NK-92 (cell line): ENCODE measurements around the gene C3orf70.

ENCODE experiments used
- DNase-seq: peaks from one replicate; lab custom pipeline; 2025; ENCODE audit not compliant: unreplicated experiment; lab: John Stamatoyannopoulos, UW

Gene C3orf70

DNA sequence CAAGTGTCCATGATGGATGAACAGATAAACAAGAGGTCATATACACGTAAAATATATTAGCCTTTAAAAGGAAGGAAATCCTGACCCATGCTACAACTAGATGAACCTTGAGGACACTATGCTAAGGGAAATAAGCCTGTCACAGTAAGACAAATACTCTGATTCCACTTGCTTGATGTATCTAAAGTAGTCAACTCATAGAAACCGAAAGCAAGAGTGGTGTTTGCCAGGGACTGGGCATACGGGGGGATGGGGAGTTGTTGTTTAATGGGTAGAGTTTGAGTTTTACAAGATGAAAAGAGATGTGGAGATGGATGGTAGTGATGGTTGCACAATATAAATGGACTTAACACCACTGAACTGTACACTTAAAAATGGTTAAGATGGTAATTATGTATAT lies 65.4 kb downstream of the C3orf70 start:
- DNase-seq, result no peak

DNA sequence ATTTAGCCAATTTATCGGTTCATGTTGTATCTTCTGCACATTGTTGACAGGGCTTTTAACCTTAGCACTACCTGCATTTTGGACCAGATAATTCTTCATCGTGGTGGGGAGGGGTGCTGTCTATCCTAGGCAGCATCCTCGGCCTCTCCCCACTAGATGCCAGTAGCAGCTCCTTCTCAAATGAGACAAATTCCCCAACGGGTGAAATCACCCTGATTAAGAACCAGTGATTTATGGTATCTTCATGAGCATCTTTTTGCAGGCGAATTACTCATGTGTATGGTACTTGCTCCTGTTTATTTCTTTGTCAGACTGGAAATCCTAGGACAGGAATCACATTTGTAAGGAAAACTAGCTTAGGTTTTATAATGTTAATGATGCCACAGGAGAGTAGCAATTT lies 68.0 kb downstream of the C3orf70 start:
- DNase-seq, result no peak

DNA sequence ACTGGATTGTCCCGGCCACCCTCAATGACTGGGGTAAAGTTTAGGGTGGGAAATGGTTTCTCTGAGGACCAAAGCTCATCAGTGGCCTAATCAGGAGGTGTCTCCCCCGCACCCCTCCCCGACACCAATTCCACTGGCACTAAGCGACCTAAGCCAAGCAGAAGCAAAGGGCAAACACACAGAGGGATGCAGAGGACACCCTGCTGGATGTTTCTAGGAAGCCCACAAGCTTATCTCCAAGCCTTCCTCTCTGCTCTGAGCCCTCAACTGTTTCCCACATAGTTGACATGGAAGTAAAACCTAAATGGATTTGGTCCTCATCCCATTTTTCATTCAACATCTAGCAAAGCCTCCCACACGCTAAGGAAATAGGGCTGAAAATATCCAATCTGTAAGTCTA lies 68.5 kb downstream of the C3orf70 start:
- no peak for DNase-seq

DNA sequence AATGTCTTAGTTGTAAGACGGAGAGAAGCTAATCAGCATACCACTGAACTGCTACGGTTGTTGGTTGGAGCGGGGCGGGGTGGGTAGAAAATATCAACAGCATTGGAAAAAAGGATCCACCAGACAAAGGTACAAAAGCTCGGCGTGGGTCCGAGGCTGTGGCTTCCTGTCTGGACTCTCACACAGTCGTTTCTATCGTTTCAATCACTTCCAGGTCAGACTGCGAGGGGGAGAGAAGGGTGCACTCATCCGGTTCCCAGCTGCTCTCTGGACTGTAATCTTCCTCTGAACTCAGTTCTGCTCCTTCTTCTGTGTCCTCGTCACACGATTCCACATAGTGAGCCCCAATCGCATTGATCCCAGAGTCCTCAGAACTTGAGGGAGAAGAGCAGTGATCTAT lies 70.0 kb downstream of the C3orf70 start:
- no peak for DNase-seq

DNA sequence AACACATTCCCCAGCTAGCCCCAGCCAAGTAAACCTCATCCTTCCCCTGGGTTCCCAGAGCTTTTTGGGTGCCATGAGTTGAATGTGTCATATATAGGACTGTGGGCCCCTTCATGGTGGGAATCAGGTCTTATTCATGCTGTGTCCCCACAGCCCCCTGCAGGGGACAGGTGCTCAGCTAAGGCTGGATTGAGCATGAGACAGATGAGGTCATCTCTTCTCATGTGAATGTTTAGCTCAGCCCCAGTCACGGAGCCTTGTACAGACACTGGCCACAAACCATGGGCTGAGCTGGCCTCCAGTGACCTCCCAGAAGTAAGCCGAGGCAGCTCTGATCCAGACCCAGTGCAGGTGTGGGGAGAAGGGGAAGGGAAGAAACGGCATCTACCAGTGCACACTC lies 70.7 kb downstream of the C3orf70 start:
- no peak for DNase-seq

DNA sequence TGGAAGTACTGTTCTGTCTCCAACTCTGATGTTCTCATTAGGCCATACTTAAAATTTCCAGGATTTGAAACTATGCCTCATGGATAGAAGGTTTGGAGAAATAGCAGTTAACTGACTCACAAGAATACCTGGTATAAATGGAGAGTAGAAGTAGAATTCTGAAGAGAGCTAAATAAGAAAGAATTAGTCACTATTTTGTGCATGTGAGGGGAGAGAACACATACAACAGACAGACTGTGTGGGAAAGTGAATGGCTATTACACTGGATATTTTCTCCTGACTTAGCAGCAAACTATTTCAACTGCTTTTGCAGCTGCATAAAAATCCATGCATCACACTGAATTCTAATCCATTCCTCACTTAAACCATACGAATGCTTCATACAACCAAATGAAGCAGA lies 71.3 kb downstream of the C3orf70 start:
- no peak for DNase-seq

DNA sequence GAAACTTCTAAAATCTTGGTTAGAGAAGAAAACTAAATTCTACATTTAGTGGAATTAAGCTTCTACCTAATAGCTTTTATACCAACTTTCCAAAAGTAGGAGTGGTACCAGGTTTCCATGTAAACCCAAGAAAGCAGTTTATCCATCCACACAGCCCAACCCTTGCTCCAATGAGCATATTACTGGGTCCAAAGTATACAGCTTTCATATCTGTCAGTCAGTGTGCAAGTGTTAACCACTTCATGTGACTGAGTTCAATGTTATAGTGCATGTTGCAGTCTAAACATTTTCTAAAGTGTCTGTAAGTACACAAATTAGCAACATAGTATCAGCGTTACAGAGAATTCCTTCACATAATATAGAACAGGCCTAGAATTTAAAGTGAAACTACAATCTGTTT lies 73.2 kb downstream of the C3orf70 start:
- DNase-seq, result no peak

DNA sequence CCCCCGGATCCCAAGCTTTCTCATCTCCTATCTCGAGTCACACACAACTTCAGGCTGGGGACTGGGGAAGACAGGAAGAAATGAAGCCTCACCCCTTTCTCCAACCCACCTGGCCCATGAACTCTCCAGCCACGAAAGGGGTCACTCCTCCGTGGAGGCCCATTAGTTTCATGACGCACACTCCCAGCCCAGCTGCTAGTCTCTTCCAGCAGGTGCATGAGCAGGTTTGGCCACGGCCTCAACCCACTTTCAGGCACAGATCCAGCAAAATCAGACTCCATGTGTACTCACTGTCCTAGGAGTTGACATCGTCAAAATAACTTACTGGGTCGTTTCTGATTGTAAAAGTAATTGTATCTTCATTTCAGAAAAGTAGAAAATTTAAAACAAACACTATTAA lies 76.6 kb downstream of the C3orf70 start:
- DNase-seq, result no peak

DNA sequence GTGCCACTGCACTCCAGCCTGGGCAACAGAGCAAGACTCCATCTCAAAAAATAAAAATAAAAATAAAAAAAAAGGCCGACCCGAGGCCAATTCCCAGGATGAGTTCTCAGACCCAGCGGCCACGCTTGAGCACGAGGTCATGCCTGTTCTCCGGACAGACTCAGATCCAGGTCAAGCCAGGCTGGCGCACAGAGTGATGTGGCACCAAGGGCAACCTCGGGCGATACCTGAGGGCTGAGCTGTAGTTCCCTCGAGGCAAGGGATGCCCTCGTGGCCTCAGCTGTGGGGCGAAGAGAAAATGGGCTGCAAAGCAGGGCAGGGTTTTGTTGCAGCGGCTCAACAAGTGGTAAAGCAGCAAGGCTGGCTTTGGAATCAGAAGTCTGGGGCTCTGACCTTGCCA lies 77.3 kb downstream of the C3orf70 start:
- no peak for DNase-seq

DNA sequence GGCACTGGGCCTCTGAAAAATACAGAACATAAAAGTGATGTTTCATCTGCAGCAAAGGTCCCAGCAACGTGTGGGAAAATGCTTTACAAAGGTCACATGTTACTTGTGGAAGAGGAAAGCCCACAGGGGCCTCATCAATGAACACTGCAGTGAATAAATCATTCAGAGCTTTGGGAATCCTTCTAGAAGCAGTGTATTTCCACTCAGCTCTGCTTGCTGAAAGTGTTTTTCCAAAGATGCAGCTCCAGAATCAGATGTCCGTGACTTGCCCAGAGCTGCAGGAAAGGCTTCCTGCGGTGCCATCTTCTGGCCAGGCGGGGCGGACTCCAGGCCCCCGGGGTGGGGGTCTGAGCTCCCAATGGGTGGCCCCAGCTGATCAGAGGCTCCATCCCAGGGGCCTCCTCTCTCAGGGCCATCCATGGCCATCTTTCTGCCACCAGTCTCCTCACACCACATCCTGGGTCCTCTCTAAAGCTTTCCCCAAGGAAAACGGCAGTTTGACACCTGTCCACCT lies 81.5 kb downstream of the C3orf70 start:
- no peak for DNase-seq

DNA sequence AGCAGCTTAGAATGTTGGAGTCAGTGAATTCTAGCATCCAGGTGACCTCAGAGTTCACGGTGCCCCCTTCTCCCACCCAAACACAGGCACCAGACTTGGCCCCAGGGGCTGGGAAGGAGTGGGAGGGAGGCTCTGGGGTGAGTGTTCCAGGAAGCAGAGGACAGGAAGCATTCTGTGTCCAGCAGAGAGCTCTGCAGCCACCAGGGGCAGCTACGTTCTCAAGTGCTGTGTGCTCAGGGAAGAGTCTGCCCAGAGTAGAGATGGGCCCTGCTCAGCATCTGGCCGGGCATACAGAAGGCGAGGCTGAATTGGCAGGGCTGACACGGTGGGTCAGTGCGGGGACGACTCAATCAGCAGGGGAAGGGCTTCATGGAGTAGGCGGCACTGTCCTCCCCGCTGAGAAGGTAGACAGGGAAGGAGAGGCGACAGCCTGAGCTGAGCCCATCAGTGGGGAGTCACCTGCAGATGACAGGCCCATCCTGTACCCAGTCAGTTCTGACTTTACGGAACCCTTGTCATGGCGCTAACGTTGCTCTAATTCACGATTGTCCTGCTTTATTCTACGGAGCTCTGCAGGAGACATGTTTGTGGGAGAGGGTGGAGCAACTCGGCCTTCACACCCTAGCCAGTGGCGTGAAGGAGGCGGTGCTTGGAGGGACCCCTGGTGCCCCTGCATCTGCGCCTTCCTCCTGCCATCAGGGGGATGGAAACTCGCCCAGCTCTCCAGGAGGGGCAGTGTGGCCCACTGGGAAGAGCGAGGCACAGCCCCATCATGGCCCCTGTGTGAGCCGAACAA lies 82.2 kb downstream of the C3orf70 start:
- DNase-seq, result no peak

DNA sequence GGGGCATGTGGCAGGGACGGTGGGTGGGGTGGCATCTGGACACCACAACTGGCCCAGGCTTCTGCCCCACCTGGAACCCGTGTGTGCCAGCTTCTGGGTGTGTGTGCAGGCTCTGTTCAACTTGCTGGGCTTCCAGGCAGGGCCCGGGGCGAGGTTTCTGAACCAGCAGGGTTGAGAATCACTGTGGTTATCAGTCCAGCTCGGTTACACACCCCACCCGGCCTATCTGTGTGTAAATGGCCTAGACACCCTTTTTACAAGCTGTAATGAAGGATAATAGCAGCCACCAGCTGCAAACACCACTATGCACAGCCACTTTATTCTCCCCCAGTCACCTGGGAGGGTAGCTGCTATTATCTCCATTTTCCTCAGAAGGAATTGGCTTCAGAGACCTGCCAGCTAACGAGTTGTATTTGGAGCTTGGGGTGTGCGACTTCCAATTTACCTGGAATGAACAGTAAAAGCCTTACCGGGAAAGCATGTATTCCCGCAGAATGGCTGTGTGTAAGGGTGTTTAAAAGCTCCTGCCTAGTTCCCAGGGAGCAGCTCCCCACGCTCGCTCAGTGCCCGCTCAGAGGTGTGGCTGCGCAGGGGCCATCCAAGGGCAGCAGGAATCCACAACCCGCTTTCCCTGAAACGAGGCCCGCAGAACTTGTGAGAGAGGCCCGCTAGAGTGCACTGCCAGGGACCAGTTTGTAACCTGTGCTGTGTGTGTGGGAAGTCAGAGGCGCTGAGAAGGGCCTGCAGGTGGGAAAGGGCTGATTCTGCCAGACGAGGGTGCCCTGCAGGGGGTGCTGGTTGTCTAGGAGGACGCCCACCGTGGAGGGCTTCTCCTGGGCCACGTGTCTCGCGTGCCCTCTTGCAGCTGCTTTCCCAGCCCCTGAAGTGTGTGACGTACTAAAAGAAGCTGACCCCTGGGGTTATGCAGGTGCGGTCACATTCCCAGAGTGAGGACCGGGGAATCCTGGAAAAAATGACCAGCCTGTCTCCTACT lies 83.5 kb downstream of the C3orf70 start:
- DNase-seq, result no peak

DNA sequence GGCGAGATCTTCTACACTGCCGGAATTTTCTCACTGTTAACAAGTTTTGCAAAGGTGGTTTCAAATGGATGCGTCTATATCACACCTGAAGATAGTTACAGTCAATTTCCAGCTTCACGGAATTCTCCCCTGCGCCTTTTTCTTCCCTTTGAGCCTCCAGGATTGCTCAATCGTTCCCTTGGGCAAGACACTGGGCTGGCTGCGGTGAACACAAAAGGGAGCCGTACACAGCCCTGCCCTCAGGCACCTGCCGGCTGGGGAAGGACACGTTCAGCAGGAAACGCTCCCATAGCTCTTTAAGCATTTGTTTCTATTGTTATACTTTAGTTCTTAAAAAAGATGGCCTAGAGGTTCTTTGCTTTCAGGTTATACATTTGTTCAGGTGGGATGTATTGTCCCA lies 85.7 kb downstream of the C3orf70 start:
- no peak for DNase-seq

DNA sequence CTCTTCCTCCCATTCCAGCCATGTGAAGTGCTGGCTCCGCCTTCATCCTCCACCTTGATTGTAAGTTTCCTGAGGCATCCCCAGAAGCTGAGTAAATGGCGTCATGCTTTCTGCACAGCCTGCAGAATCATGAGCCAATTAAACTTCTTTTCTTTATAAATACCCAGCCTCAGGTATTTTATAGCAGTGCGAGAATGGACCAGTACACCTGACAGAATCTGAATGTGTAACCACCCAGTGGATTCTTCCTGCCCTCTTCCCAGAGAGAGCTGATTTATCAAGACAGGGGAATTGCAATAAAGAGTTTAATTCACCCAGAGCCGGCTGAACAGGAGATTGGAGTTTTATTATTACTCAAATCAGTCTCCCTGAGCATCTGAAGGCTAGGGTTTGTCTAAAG lies 86.6 kb downstream of the C3orf70 start:
- no peak for DNase-seq

DNA sequence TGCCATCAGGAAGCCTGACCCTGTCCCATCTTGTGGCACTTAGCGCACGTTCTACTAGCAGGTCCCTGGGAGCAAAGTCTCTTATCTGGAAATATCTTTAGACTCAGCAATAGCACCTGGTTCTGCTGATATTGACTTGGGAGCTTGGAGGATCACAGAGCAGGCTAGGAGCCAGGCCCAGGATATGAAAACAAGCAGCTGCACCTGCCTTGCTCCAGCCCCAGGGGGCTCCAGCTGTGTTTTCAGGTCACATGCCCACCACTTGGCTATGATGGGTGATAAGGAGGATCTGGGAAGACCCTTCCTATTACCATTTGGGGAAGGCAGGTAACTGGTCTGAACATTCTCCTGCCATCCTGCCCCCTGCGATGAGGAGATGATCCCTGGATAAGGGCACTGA lies 87.8 kb downstream of the C3orf70 start:
- no peak for DNase-seq

DNA sequence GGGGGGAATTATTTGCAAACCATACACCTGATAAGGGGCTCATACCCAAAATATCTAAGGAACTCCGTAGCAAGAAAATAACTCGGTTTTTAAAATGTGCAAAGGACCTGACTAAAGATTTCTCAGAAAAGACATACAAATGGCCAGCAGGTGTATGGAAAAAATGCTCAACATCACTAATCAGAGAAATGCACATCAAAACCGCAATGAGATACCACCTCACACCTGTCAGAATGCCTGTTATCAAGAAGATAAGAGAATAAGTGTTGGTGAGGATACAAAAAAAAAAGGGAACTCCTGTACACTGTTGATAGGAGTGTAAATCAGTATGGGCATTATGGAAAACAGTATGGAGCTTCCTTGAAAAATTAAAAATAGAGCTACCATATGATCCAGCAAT lies 89.4 kb downstream of the C3orf70 start:
- no peak for DNase-seq

DNA sequence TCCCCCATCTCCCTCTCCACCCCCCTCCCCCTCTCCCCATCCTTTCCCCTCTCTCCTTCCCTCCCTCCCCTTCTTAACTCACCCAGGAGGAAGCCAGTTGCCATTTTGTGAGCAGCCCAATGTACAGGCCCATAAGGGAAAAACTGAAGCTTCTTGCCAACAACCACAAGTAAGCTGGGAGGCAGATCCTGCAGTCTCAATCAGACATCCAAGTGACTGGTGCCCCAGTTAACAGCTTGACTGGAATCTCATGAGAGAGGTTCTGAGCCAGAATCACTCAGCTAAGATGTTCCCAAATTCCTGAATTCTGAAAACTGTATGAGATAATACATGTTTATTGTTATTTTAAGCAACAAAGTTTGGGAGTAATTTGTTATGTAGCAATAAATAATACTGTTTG lies 90.7 kb downstream of the C3orf70 start:
- no peak for DNase-seq

DNA sequence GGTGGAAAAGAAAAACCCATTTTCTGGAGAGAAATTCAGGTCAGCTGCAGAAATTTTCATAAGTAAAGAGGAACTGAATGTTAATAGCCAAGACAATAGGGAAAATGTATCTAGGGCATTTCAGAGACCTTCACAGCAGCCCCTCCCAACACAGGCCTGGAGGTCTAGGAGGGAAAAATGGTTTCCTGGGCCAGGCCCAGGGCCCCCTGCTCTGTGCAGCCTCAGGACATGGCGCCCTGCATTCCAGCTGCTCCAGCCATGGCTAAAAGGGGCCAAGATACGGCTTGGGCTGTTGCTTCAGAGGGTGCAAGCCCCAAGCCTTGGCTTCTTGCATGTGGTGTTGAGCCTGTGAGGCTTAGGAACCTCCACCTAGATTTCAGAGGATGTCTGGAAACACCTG lies 92.2 kb downstream of the C3orf70 start:
- DNase-seq, result no peak

DNA sequence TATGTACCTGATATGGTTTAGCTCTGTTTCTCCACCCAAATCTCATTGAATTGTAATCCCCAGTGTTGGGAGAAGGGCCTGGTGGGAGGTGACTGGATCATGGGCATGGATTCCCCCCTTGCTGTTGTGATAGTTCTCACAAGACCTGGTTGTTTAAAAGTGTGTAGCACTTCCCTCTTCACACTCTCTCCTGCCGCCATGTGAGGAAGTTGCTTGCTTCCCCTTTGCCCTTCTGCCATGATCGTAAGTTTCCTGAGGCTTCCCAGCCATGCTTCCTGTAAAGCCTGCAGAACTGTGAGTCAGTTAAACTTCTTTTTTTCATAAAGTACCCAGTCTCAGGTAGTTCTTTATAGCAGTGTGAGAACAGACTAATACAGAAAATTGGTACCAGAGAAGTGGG lies 93.1 kb downstream of the C3orf70 start:
- DNase-seq, result no peak

DNA sequence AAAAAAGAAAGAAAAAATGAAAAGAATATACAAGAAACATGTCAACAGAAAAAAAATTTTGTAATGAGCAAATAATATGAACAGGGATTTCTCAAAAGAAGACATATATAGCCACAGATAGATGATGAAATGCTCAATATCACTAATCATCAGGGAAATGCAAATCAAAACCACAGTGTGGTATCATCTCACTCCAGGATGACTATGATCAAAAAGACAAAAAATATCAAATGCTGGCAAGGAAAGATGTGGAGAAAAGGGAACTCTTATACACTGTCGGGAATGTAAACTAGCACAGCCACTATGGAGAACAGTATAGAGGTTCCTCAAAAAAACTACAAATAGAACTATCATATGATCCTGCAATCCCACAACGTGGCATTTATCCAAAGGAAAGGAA lies 94.1 kb downstream of the C3orf70 start:
- no peak for DNase-seq

DNA sequence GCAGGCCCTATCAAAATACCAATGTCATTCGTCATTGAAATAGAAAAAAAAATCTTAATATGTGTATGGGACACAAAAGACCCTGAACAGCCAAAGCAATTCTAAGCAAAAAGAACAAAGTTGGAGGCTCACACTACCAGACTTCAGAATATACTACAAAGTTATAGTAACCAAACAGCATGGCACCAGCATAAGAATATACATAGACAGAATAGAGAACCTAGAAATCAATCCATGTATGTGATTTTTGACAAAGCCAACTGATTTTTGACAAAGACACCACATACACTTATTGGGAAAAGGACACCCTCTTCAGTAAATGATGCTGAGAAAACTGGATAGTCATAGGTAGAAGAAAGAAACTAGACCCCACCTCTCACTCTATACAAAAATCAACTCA lies 95.0 kb downstream of the C3orf70 start:
- DNase-seq, result no peak

DNA sequence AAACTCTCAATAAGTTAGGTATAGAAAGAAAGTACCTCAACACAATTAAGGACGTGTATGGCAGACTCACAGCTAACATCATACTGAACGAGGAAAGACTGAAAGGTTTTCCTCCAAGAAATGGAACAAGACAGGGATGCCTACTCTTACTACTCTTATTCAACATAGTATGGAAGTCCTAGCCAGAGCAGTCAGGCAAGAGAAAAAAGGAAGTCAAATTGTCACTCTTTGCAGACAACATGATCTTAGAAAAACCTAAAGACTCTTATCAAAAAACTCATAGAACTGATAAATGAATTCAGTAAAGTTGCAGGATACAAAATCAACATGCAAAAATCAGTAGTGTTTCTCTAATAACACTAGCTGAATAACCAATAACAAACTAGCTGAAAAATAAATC lies 96.0 kb downstream of the C3orf70 start:
- no peak for DNase-seq
